Measurements from ENCODE around the gene PROSER3.

Gene PROSER3

GRCh38 chr19:35731353-35731752 lies 26.6 kb upstream of the PROSER3 start:
- Histone ChIP-seq H3K27me3 (ENCODE audit: control insufficient read depth, insufficient read depth, low read length, poor library complexity, severe bottlenecking) (no peaks in the 10 kb centered on the region), H3K4me1 (ENCODE audit: control insufficient read depth, insufficient read depth, low read length) (no peaks in the 10 kb centered on the region), H3K36me3 (ENCODE audit: control insufficient read depth, insufficient read depth, low read length) (peaks cover 48% of the 10 kb centered on the region), H3K4me3 (ENCODE audit: insufficient read depth, low read depth, low read length) (no peak overlapping the region), H3K27ac (ENCODE audit: insufficient read depth, low read depth, low read length, poor library complexity, severe bottlenecking) (no peak overlapping the region), H3K9me3 (ENCODE audit: control insufficient read depth, low read length) (no peaks in the 10 kb centered on the region)
- WGBS, 2 experiments: 92 to 93% methylated on average over 9 of the region's 9 CpGs

- Histone ChIP-seq H3K4me1 (ENCODE audit: control insufficient read depth, insufficient read depth, low read length) (no peaks in the 10 kb centered on the region), H3K9me3 (ENCODE audit: control insufficient read depth, low read length) (no peaks in the 10 kb centered on the region), H3K27me3 (ENCODE audit: control insufficient read depth, insufficient read depth, low read length, poor library complexity, severe bottlenecking) (no peaks in the 10 kb centered on the region), H3K27ac (ENCODE audit: insufficient read depth, low read depth, low read length, poor library complexity, severe bottlenecking) (no peak overlapping the region), H3K4me3 (ENCODE audit: insufficient read depth, low read depth, low read length) (no peak overlapping the region), H3K36me3 (ENCODE audit: control insufficient read depth, insufficient read depth, low read length) (peaks cover 50% of the 10 kb centered on the region)
- WGBS, 2 experiments: 90 to 94% methylated on average over 21 of the region's 21 CpGs
These were observed 26.1 kb upstream of the PROSER3 start for GRCh38 chr19:35731779-35732405.

- H3K9me3 ChIP-seq (ENCODE audit: control insufficient read depth, low read length): no peaks in the 10 kb centered on the region
- no peaks in the 10 kb centered on the region for H3K27me3 ChIP-seq (ENCODE audit: control insufficient read depth, insufficient read depth, low read length, poor library complexity, severe bottlenecking)
- 95 to 96% methylated on average over 25 of the region's 25 CpGs for WGBS, 2 experiments
- no peak overlapping the region for H3K27ac ChIP-seq (ENCODE audit: insufficient read depth, low read depth, low read length, poor library complexity, severe bottlenecking)
- H3K4me1 ChIP-seq (ENCODE audit: control insufficient read depth, insufficient read depth, low read length): no peaks in the 10 kb centered on the region
- no peak overlapping the region for H3K4me3 ChIP-seq (ENCODE audit: insufficient read depth, low read depth, low read length)
- H3K36me3 ChIP-seq (ENCODE audit: control insufficient read depth, insufficient read depth, low read length): peaks cover 52% of the 10 kb centered on the region
These were observed 25.3 kb upstream of the PROSER3 start for GRCh38 chr19:35732540-35733179.

GRCh38 chr19:35733180-35734125 lies 24.5 kb upstream of the PROSER3 start:
- Histone ChIP-seq H3K9me3 (ENCODE audit: control insufficient read depth, low read length) (no peaks in the 10 kb centered on the region), H3K4me1 (ENCODE audit: control insufficient read depth, insufficient read depth, low read length) (no peaks in the 10 kb centered on the region), H3K27me3 (ENCODE audit: control insufficient read depth, insufficient read depth, low read length, poor library complexity, severe bottlenecking) (no peaks in the 10 kb centered on the region), H3K4me3 (ENCODE audit: insufficient read depth, low read depth, low read length) (no peak overlapping the region), H3K27ac (ENCODE audit: insufficient read depth, low read depth, low read length, poor library complexity, severe bottlenecking) (no peak overlapping the region), H3K36me3 (ENCODE audit: control insufficient read depth, insufficient read depth, low read length) (peaks cover 48% of the 10 kb centered on the region)
- WGBS, 2 experiments: 93 to 96% methylated on average over 35 of the region's 35 CpGs

GRCh38 chr19:35734273-35734672 lies 23.7 kb upstream of the PROSER3 start:
- no peaks in the 10 kb centered on the region for H3K9me3 ChIP-seq (ENCODE audit: control insufficient read depth, low read length)

GRCh38 chr19:35734889-35735288 lies 23.1 kb upstream of the PROSER3 start:
- WGBS, 2 experiments: 93 to 96% methylated on average over 5 of the region's 5 CpGs

More at GRCh38 chr19:35734273-35734672, 23.7 kb upstream of the PROSER3 start:
- Histone ChIP-seq H3K4me1 (ENCODE audit: control insufficient read depth, insufficient read depth, low read length) (no peaks in the 10 kb centered on the region), H3K27ac (ENCODE audit: insufficient read depth, low read depth, low read length, poor library complexity, severe bottlenecking) (no peak overlapping the region), H3K36me3 (ENCODE audit: control insufficient read depth, insufficient read depth, low read length) (peaks cover 40% of the 10 kb centered on the region), H3K27me3 (ENCODE audit: control insufficient read depth, insufficient read depth, low read length, poor library complexity, severe bottlenecking) (no peaks in the 10 kb centered on the region), H3K4me3 (ENCODE audit: insufficient read depth, low read depth, low read length) (no peak overlapping the region)
- WGBS, 2 experiments: 95 to 97% methylated on average over 8 of the region's 8 CpGs

GRCh38 chr19:35736913-35737886 lies 20.8 kb upstream of the PROSER3 start:
- WGBS, 2 experiments: 93 to 94% methylated on average over 22 of the region's 22 CpGs
- Histone ChIP-seq H3K27me3 (ENCODE audit: control insufficient read depth, insufficient read depth, low read length, poor library complexity, severe bottlenecking) (no peaks in the 10 kb centered on the region), H3K4me1 (ENCODE audit: control insufficient read depth, insufficient read depth, low read length) (peaks cover 9% of the 10 kb centered on the region), H3K9me3 (ENCODE audit: control insufficient read depth, low read length) (no peaks in the 10 kb centered on the region), H3K36me3 (ENCODE audit: control insufficient read depth, insufficient read depth, low read length) (peaks cover 25% of the 10 kb centered on the region), H3K4me3 (ENCODE audit: insufficient read depth, low read depth, low read length) (no peak overlapping the region), H3K27ac (ENCODE audit: insufficient read depth, low read depth, low read length, poor library complexity, severe bottlenecking) (no peak overlapping the region)

More at GRCh38 chr19:35734889-35735288, 23.1 kb upstream of the PROSER3 start:
- Histone ChIP-seq H3K27ac (ENCODE audit: insufficient read depth, low read depth, low read length, poor library complexity, severe bottlenecking) (no peak overlapping the region), H3K9me3 (ENCODE audit: control insufficient read depth, low read length) (no peaks in the 10 kb centered on the region), H3K36me3 (ENCODE audit: control insufficient read depth, insufficient read depth, low read length) (peaks cover 36% of the 10 kb centered on the region), H3K27me3 (ENCODE audit: control insufficient read depth, insufficient read depth, low read length, poor library complexity, severe bottlenecking) (no peaks in the 10 kb centered on the region), H3K4me3 (ENCODE audit: insufficient read depth, low read depth, low read length) (no peak overlapping the region), H3K4me1 (ENCODE audit: control insufficient read depth, insufficient read depth, low read length) (peaks cover under 1% of the 10 kb centered on the region)

GRCh38 chr19:35738021-35738886 lies 19.7 kb upstream of the PROSER3 start:
- 96% methylated on average over 37 of the region's 37 CpGs for WGBS, 2 experiments
- H3K4me1 ChIP-seq (ENCODE audit: control insufficient read depth, insufficient read depth, low read length): peaks cover 9% of the 10 kb centered on the region
- H3K27me3 ChIP-seq (ENCODE audit: control insufficient read depth, insufficient read depth, low read length, poor library complexity, severe bottlenecking): no peaks in the 10 kb centered on the region
- no peaks in the 10 kb centered on the region for H3K9me3 ChIP-seq (ENCODE audit: control insufficient read depth, low read length)
- no peak overlapping the region for H3K27ac ChIP-seq (ENCODE audit: insufficient read depth, low read depth, low read length, poor library complexity, severe bottlenecking)
- no peak overlapping the region for H3K4me3 ChIP-seq (ENCODE audit: insufficient read depth, low read depth, low read length)
- H3K36me3 ChIP-seq (ENCODE audit: control insufficient read depth, insufficient read depth, low read length): peaks cover 20% of the 10 kb centered on the region

- Histone ChIP-seq H3K4me1 (ENCODE audit: control insufficient read depth, insufficient read depth, low read length) (peaks cover 10% of the 10 kb centered on the region), H3K27ac (ENCODE audit: insufficient read depth, low read depth, low read length, poor library complexity, severe bottlenecking) (no peak overlapping the region), H3K4me3 (ENCODE audit: insufficient read depth, low read depth, low read length) (no peak overlapping the region), H3K27me3 (ENCODE audit: control insufficient read depth, insufficient read depth, low read length, poor library complexity, severe bottlenecking) (no peaks in the 10 kb centered on the region), H3K9me3 (ENCODE audit: control insufficient read depth, low read length) (no peaks in the 10 kb centered on the region), H3K36me3 (ENCODE audit: control insufficient read depth, insufficient read depth, low read length) (peaks cover 19% of the 10 kb centered on the region)
- 93 to 95% methylated on average over 2 of the region's 2 CpGs for WGBS, 2 experiments
These were observed 19.1 kb upstream of the PROSER3 start for GRCh38 chr19:35738887-35739229.
